ENCODE measurements around the gene STXBP6.
"Not testable (repeated sequence)": the region's sequence is repeated elsewhere in the genome, so short reads cannot be mapped to it uniquely, and the experiment has no call there.

STXBP6 gene

DNA sequence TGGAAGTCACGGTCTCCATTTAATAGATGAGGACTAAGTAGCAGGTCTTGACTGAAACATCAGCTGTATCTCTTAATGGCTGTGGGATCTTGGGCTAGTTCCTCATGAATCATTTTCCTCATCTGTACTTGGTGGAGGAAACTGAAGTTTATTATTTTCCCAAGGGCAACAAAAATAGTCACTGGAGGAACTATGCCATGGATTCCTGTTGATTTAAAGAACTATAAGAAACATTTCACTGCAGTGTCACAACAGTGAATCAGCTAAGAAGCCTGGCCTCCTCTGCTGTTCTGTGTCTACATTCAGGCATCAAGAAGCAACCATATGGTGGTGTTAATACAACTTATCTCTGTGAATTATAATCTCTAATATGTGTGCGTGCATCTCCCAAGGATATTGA is 200.5 kb downstream of the STXBP6 start:
- DNase-seq, result no peak

DNA sequence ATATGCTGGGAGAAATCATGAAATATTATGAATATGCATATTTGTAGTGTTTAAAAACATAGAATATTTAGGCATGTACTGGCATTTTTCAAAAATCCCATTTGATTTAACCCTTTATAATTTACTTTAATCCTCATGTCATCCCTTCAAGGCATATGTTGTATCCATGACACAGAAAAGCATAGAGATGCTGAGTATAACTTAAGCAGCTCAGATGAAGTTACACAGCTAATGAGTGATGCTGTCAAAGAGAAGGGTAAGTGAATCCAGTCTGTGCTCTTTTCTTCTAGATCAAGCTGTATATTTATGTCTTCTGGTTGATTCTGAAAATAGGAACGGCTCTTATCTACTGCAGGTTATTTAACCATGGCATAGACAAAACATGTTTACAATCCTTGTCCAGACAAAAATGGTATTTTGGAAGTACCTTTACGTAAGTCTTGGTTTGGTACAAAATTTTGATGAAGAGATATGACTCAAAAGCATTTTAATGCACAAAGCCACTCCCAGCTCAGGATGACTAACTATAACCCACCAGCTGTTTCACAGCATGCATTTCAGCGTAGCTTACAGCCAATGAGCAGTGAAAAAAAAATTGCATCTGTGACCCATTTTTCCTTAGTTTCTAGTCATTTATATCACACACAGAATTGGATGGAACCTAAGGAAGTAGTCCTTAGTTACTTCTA is 201.7 kb downstream of the STXBP6 start:
- DNase-seq, result no peak

DNA sequence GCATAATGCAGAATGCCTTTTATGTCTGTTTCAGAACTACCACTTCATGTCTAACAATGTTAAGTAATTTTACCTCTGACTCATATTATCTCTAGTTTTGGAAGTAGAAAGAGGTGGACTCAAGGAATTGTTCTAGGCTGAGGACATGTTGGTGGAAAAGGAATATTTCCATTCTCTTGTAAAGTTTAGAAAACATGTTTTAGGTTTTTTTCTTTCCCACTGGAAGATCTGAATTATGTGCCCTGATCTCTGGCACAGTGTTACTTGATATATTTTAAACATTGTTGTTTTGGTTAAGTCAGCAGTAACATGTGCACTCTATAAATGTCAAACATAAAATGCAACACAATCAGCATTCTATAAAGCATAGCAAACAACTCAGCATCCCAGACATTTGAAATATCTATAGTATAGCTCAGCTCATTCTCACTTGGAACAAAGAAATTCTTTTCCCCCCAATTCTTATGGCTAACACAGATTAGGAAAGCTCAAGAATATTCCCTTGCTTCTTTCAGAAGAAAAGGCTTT is 202.3 kb downstream of the STXBP6 start:
- no peak for DNase-seq

DNA sequence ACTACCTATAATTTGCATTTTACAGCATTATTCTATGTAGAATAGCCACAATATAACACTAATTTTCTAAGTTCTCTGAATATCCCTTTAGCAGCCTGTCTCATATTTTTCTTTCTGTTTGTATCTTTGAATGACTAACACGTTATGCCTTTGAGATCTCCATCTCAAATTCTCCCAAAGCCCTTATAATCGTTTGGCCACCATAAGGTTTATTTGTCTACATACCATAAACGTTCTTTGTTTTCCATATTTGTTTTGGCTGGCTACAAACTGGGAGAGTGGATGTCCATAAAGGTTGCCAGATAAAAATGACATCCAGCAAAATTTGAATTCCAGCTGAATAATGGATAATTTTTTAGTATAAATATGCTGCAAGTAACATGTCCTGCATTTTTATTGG is 203.7 kb downstream of the STXBP6 start:
- no peak for DNase-seq

DNA sequence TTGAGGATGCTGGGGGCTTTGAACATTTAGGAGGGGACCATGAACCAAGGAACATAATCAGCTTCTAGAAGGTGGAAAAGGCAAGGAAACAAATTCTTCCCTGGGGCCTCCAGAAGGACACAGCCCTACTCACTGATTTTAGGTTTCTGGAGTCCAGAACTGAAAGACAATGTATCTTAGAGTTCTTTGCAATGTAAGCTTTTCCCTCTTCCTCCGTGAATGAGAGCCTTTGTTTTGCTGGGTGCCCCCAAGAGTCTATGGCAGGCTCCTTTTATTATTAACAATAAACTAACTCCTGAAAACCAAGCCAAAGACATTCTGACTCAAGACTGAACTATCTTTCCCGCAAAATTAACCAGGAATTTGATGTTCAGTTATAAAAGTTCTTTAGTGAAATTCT is 204.1 kb downstream of the STXBP6 start:
- DNase-seq, result no peak

DNA sequence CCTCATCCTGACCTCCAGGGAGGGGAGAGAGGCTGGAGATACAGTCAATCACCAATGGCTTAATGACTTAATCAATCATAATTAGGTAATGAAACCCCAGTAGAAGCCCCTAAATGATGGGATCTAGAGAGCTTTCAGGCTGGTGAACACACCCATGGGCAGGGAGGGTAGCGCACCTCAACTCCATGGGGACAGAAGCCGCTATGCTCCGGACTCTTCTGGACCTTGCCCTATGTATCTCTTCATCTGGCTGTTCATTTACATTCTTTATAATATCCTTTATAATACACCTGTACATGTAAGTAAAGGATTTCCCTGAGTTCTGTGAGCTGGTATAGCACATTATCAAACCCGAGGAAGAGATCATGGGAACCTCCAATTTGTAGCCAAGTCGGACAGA is 205.9 kb downstream of the STXBP6 start:
- no peak for DNase-seq

DNA sequence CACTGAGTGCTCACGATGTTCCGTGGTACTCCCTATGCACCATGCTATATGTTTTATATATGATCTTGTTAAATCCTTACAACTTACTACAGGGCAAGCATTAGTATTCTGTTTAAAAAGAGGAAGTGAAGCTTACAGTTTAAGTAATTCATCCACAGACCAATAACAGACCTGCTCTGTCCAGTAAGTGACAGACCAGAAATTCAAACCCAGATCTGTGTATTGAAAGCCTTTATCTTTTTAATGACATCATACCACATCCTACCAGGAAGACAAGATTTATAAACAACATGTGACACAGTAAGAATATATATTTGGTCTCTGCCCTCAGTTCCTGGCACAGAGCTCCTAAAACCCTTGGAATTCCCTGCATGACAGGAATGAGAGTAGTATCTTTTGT is 206.5 kb downstream of the STXBP6 start:
- no peak for DNase-seq

DNA sequence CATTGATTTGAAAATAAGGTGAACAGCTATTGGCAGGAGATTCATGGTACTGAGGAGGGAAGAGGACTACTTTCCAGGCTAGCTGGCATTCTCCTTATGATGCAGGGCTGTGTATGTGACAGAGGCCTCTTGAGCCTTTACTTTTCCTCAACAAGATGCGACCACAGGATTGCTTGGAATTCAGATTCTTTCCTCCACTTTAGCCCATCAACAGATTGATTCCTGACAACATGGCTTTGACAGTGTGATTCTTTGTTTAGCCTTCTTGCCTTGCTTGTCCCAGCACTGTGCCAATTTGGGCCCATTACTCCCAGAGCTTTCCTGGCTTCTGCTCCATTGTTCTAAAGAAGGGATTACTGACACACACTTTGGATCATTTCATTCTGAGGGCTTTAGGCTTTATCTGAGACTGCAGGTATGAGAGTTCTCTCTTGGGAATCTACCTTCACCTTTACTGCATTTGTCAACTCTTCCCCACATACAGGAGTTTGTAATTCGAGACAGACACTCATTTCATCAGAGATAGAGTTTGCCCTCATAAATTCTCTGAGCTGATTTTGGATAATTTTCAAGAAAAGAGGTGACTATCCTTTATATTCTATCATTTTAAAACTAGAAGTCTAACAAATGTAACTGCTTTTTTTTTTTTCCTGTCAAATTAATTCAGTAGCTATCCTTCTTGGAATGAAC is 209.6 kb downstream of the STXBP6 start:
- no peak for DNase-seq

DNA sequence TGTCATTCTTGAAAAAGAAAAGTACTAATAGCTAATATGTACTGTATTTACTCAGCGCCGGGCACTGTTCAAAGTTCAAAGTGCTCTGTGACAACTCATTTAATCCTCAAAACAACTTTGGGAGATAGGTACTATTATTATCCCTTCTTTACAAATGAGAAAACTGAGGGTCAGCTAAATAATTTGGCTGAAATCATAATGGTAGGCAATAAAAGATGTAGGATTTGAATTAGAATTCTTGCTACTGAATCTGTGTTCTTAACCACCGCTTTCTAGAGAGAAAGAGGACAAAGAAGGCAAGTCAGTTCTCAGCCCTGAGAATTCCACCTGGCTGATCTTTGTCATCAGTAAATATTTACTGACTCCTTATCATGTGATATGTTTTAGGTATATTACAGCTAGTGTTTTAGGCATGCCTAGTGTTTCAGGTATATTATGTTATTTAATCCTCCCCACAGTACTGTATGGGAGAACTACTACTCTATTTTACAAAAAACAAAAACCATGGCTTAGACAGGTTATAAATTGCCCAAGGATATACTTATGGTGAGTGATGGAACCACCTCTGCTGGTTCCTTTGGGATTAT is 210.2 kb downstream of the STXBP6 start:
- DNase-seq, result no peak

DNA sequence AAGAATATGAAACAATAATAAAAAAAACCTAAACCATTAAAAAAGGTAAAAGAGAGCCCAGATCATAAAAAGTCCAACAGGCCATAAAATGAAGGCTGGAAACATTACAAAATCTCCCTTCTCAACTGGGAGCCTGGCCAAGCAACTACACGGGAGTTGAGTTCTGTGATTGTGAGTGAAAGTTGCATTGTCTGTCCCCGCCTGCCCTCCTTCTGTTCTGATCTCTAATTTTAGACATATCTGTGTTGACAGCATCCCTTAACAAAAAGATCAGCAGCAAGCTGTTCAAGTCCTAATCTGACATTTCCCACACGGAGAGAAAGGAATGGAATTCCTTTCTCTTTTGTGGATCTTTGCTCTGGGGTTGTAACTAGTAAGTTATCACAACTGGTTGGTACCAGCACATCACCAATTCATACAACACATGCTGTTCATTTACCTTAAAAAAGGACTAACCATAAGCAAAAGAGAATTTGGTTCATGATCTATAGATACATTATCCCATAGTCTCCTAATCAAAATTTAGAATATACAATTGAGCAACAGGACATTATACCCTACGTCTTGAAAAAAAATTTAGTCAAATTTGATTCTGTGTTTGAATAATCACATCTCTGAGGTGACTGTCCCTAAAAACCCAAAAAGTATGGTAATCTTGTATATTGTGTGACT is 210.9 kb downstream of the STXBP6 start:
- no peak for DNase-seq

DNA sequence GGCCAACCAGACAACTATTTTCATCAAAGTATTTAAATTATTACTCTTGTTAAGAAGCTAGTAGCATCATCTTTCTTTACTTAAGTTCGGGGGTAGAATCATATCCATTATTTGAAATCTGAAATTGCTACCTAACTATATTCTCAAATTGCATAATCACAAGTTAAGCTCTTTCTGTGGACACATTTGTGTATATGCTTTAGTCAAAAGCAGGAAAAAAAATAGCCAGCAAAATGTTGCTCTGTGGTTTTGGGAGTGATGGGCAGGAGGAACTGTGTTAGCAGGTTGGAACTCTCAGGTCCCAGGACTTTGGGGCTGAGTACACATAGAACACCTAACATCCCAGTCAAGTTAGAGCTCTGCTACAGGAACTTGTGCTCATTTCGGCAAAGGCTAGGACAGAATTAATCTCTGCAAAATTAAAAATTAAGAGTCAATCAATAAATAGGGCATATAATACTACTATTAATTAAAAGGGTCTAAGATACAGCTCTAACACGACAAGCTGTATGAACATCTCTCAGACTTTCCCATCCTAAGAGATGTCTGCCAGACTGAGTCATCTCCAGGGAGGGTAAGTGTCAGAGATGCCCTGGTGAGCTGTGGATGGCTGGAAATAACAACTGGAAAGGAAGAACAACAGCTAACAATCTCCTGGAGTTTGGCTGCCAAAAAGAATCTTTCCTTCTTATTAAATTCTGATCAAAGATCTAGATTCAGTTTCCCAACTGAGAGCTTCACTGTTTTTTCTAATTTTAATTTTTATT is 212.5 kb downstream of the STXBP6 start:
- DNase-seq, result no peak

DNA sequence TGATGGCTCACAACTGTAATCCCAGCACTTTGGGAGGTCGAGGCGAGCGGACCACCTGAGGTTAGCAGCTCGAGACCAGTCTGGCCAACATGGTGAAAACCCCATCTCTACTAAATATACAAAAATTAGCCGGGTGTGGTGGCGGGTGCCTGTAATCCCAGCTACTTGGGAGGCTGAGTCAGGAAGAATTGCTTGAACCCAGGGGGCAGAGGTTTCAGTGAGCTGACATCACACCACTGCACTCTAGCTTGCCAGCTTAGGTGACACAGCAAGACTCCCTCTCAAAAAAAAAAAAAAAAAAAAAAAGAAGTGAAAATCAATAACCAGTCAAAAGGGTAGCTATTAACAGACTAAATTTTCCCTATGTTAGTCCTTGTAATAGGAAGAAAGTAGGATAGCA is 213.6 kb downstream of the STXBP6 start:
- DNase-seq, result not testable (repeated sequence)

DNA sequence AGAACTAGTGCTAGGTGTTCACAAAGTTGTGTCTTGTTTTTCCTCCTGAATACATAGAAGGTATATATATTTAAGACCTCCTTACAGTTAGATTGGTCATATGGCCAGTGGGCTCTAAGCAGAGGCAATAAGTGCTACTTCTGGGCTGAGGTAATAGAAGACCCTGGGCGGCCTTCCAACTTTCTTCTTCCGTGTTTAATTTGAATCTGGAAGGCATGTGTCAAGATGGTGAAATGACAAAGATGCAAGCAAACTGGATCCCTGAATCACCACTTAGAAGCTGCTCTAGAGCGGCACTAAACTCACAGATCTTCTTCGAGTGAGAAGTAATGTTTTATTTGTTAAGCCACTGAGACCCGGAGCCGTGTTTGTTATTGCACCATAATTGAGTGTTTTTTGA is 215.0 kb downstream of the STXBP6 start:
- DNase-seq, result no peak

DNA sequence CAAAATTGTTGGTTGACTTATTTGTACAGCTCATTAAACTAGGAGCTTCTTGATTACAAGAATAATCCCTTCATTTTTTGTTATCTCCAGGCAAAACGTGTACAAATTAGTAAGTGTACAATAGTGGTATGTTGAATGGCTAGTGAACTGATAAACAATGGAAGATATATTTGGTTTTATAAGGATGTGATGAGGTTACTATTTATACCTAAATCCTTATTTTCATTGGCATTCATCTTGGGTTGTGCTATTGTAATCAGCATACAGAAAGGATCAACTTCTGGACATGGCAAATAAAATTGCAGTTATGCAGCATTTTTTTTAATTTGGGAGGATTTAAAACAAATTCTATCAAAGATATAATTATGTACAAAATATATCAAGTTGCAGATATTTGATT is 216.6 kb downstream of the STXBP6 start:
- no peak for DNase-seq

DNA sequence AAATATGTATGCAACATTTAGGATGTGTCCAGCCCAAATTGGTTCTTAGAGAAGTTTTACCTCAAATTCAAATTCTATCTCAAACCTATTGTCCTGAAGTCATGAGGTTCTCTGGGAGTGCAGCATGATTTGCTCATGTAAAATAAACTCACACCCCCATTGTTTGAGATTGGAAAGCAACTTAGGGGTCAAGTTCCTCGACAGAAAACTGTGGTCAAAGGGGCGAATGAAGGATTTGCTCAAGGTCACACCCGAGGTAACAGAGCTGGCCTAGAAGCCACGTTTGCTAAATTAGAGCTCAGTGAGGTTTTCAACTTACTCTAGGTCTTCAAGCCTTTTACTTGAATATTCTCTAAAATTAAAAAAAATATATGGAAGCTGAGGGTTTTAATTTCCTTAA is 218.3 kb downstream of the STXBP6 start:
- DNase-seq, result no peak

DNA sequence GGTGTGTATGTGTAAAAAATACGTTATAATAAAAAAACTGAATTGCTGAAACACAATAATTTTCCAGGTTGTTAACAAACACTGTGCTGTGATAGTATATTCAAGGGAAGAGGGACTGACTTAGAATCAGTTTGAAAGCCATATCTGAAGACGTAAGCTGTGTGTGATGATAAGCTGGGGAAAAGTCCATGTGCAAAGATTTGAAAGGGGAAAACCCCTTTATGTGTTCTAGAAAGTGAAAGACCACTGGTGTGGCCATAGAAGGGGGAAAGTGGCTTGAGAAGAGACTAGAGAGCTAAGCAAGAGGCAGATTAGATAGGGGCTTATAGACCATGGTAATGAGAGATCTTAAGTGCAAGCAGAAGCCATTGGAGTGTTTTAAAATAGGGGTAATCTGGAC is 220.1 kb downstream of the STXBP6 start:
- no peak for DNase-seq

DNA sequence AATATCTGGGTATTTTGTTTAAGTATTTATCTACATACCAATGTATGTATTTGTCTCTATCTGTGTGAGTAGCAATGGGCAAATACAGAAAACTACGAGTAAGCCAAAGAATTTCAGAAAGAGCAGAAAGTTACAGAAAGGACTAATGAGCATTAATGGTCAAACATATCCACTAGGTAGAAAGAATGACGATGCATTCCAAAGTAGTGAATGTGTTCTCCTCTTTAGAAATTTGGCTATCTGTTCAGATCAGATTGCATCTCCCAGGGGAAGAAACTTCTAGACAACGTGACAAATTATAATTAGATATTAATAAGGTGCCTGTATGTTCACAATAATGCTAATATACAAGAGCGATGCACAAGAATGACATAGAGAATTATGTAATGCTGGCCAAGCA is 221.5 kb downstream of the STXBP6 start:
- no peak for DNase-seq

DNA sequence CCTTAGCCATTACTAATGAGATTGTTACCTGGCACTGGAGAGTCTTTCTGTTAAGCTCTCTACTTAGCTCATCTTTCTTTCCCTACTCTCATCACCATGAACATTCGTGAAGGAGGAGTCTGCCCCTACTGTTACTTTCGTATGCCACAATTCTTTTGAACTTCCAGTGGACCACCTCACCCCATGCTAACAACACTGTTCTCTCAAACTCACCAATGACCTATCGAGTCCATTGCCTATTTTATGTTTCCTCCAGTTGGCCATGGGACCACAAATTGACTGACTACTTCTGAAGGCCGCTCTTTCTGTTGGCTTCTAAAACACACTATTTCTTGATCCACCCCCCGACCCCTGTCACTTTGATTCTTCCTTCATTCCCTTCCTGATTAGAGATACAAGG is 223.6 kb downstream of the STXBP6 start:
- DNase-seq, result no peak

DNA sequence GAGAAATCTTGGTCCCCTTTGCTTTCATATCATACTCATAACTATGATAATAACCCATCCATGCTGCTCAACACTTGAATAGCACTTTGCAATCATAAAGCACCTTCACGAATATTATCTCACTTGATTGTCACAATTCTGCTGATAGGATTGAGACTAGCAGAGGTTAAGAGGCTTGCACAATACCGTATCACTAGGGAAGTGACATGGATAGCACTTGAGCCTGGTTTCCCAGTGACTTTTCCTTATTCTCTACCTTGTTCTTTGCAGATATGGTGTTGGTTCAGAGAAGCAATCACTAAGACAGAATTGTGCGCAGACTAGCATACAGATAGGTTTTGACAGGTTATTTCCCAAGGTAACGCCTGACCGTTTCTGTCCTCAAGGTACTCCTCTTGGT is 229.3 kb downstream of the STXBP6 start:
- no peak for DNase-seq

DNA sequence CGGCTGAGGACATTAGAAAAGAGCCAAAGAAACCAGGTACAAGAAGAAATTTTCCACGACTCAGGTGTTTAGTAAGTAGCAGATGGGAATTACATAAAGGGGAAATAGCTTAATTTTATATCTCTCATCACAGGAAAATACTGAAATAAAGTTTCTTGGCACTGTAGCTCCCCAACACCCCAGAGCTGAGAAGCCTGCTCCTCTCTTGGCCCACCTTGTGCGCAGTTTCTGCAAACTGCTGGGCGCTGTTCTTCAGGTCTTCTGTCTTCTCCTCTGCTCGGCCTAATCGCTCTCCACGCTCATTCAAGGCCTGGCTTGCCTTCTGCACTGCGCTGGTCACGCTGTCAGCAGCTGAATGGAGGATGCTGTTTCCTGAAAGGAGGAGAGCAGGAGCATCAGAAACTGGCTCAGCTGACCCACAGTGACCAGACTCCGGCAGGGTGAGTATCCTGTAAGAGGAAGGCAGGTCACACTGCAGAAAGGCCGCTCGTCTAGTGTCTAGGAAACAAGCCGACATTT is 231.1 kb downstream of the STXBP6 start:
- DNase-seq, result no peak

DNA sequence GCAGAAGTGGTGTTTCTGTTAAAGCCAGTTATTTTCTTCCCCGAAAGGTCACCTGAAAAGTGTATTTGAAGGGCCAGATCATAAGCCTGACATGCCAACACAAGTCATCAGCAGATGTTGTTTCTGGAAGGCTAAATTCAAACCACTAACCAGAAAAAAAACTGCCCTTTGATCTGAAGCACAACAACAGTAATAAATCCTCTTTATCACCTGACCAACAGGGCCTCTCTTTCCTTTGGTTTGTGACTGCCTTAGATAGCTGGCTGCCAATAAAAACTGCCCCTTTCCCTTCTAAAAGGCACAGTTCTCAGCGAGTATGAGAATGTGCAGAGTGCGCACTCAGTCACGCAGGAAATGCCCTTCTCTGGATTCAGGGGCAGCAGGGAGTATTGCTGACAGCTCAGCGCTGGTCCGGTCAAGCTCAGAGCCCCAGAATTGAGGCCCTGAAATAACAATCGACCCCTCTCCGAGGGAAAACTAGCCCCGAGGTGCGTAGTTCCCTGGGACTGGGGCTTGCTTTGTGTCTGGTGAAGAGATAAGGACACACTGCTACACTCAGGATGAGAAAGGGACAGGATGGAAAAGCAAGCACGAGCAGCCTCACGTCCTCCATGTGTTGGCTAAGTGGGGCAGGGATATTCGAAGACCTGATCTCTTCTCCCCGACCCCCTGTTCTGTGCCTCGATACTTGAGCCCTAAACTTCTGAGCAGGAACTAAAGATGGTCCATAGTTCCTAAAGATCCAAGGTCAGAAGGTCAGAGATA is 231.7 kb downstream of the STXBP6 start:
- DNase-seq, result no peak

All from activated CD4-positive, CD25-positive, alpha-beta regulatory T cell (primary cell).